Measurements from ENCODE around the gene PLCB4. TPM values are rescaled to one million over a fixed set of nuclear protein-coding genes. Genes with fewer than 3 reads are reported as not detected.

The PLCB4 gene
- total RNA-seq, 1 donor, result 0.21 TPM

DNA sequence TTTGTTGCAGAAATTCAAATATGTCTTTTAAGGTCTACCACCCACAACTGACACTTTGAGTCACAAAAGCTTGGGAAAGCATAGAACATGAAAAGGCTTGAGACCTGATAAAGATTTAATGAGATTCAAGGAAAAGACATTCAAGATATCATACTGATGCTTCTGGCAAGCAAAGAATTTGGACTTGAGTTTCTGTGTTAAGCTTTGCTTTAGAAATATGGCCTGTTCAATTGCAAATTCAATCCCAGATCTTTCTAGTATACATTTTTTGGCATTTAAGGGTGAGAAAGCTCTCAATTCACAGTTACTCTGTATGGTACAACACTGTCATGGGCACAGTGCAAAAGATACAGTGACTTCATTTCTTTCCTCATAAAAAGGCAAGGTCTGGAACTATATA is 406.6 kb downstream of the PLCB4 start:
- H3K4me3 ChIP-seq (ENCODE audit: low read length), result no peak overlapping the region
- H3K9me3 ChIP-seq (ENCODE audit: low read depth, low read length), result no peaks in the 10 kb centered on the region
- no peaks in the 10 kb centered on the region for H3K27me3 ChIP-seq (ENCODE audit: insufficient read depth, low read length)
- H3K4me1 ChIP-seq (ENCODE audit: insufficient read depth, low read length), result no peaks in the 10 kb centered on the region

DNA sequence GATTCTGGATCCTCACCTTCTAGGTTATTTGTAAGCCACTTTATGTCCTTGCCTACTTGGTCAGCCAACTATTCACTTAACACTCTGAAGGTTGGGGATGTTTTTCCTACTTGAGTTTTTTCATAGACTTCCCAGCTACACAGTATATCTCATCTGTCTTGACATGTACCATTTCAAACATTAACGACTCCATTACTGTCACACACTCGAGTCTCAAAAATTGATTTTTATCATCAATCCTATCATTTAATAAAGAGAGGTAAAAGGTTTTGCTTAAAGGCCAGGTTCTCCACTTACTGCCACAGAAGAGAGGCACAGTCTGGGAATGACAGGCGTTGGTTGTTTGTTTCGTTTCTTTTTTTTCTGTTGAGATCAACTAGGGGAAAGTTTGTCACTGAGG is 407.3 kb downstream of the PLCB4 start:
- H3K9me3 ChIP-seq (ENCODE audit: low read depth, low read length), result no peaks in the 10 kb centered on the region
- H3K4me3 ChIP-seq (ENCODE audit: low read length), result no peak overlapping the region
- no peaks in the 10 kb centered on the region for H3K27me3 ChIP-seq (ENCODE audit: insufficient read depth, low read length)
- H3K4me1 ChIP-seq (ENCODE audit: insufficient read depth, low read length), result peaks cover 1% of the 10 kb centered on the region

DNA sequence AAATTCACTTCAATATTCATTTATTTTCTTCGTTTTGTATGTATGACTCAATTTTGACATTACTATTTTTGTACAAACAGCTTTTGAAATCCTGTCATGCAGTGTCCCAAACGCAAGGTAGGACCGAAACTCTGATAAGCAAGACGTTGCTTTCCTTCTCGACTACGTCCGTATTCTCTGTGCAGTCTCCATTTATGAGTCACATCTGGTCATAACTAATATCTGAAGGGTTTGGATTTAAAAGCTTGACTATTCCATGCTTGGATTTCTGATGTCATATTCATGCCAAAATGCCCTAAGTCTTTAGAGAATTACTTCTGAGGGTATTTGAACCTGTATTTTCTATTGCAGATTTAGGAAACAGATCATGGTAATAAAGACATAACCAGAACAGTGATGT is 407.8 kb downstream of the PLCB4 start:
- no peaks in the 10 kb centered on the region for H3K9me3 ChIP-seq (ENCODE audit: low read depth, low read length)
- peaks cover 6% of the 10 kb centered on the region for H3K4me1 ChIP-seq (ENCODE audit: insufficient read depth, low read length)
- H3K4me3 ChIP-seq (ENCODE audit: low read length), result no peak overlapping the region
- H3K27me3 ChIP-seq (ENCODE audit: insufficient read depth, low read length), result no peaks in the 10 kb centered on the region

DNA sequence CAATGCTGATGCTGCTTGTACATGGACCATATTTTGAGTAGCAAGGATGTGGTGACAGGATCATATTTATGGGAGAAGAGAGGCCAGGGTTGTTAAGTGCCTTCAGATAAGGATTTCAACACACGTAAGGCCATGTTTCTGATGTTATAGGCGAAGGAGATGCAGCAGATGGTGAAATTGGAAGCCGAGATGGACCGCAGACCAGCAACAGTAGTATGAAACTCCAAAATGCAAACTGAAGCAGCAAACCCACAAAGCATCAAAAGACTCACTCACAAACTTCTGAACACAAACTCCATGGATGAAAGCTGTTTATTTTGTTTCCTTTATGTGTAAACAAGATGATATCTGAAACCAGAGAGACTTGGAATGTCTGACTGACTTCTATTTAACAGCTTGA is 409.9 kb downstream of the PLCB4 start:
- peaks cover 18% of the 10 kb centered on the region for H3K4me1 ChIP-seq (ENCODE audit: insufficient read depth, low read length)
- H3K27me3 ChIP-seq (ENCODE audit: insufficient read depth, low read length), result no peaks in the 10 kb centered on the region
- H3K4me3 ChIP-seq (ENCODE audit: low read length), result no peak overlapping the region
- H3K9me3 ChIP-seq (ENCODE audit: low read depth, low read length), result no peaks in the 10 kb centered on the region

DNA sequence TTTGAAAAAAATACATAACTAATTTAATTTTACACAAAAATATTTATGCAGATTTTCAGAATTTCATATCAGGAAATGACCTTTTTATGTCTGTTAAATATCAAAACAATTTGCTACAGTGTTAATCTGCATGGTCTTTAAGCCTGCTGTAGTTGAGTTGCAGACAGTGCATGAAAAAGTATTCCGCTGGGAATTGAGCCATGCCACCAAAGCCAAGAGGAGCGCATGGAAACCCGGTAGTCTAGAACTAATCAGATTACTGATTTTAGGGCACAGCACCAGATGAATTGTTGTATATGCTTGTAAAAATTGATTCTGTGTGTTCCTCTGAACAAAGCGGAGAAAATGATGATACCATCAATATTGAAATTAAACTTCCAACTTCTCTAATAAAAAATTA is 411.2 kb downstream of the PLCB4 start:
- no peaks in the 10 kb centered on the region for H3K27me3 ChIP-seq (ENCODE audit: insufficient read depth, low read length)
- peaks cover 18% of the 10 kb centered on the region for H3K4me1 ChIP-seq (ENCODE audit: insufficient read depth, low read length)
- H3K4me3 ChIP-seq (ENCODE audit: low read length), result no peak overlapping the region
- no peaks in the 10 kb centered on the region for H3K9me3 ChIP-seq (ENCODE audit: low read depth, low read length)

DNA sequence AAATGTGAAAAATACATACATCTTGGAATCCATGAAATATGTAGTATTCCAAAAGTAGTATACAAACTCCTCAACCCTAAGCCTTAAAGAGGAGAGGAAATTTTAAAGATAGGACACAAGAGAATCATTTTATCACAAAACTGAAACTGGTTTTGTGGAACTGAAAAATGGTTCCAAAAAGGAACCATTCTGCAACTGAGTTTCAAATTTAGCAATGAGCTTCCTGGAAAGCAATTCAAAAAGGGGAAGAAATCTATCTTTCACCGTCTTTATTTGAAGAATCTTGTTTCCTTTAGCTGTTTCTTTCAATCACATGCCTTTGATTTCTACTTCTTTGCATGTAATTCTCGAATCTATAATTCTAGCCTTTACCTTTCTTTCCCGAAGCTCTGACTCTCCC is 413.3 kb downstream of the PLCB4 start:
- Histone ChIP-seq H3K4me1 (ENCODE audit: insufficient read depth, low read length) (peaks cover 26% of the 10 kb centered on the region), H3K27me3 (ENCODE audit: insufficient read depth, low read length) (no peaks in the 10 kb centered on the region), H3K9me3 (ENCODE audit: low read depth, low read length) (no peaks in the 10 kb centered on the region), H3K4me3 (ENCODE audit: low read length) (no peak overlapping the region)

DNA sequence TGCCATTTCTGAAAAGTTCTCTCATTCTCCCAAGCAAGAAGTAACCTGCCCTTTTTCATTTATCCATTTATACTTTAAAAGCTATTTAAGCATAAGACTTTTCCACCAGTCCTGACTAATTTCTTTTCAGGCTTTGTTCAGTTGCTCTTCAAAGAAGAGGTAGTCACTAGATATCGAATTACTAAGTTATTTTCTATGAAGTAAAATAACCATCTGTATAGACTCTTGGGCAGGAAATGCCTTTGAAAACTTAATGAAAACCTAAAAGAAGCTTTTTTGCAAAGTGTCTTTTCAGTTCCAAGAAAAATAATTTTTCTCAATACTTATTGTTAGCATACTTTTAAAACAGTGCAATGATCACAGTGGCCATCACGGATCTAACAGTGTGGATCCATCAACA is 414.2 kb downstream of the PLCB4 start:
- no peak overlapping the region for H3K4me3 ChIP-seq (ENCODE audit: low read length)
- H3K9me3 ChIP-seq (ENCODE audit: low read depth, low read length), result no peaks in the 10 kb centered on the region
- H3K27me3 ChIP-seq (ENCODE audit: insufficient read depth, low read length), result no peaks in the 10 kb centered on the region
- H3K4me1 ChIP-seq (ENCODE audit: insufficient read depth, low read length), result peaks cover 28% of the 10 kb centered on the region

DNA sequence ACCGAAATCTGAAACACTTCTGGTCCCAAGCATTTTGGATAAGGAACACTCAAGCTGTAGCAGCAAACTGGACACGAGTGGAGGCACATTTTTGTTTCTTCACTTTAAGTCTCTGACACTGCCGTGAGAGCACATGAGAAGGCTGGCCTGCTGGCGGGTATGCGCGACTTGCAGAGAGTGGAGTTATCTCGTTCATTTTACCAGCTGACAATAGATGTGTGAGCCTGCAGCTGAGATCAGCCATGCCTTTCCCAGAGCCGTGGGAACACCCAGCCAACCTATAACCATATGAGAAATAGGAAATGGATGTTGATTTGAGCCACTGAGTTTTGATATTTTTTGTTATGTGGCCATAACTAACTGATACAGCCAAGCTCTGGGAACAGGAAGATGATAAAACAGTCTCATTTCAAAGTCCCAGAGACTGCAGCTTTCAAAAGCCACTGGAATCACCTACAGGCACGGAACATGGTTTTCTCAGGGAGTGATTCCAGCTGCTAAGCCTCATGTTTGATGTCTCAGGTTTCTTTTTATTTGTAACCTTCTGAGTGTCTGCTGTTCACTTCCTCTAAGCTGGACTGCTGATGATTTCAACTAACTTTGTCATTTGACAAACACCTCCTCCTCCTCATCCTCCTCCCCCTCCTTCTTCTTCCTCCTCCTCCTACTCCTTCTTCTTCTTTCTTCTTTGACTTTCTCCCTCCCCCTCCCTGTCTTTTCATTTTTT is 416.9 kb downstream of the PLCB4 start:
- peaks cover 31% of the 10 kb centered on the region for H3K4me1 ChIP-seq (ENCODE audit: insufficient read depth, low read length)
- no peaks in the 10 kb centered on the region for H3K9me3 ChIP-seq (ENCODE audit: low read depth, low read length)
- H3K4me3 ChIP-seq (ENCODE audit: low read length), result no peak overlapping the region
- H3K27me3 ChIP-seq (ENCODE audit: insufficient read depth, low read length), result no peaks in the 10 kb centered on the region

DNA sequence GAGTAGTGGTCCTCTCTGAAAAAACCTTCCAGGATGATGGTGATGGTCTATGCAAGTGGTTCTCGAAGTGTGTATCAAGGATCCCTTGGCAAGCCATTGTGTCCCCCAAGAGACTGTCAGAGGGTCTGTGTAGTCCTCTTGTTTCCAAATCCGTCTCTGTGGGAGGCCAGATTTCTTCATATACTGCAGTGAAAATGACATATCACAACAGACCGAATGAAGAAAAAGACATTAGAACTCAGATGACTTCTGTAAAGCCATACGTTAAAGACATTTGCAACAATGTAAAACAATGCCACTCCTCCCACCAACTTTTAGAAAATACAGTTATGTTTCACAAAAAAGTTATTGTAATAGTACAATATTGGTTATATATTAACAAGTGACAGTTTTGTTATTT is 418.3 kb downstream of the PLCB4 start:
- Histone ChIP-seq H3K9me3 (ENCODE audit: low read depth, low read length) (no peaks in the 10 kb centered on the region), H3K4me1 (ENCODE audit: insufficient read depth, low read length) (peaks cover 22% of the 10 kb centered on the region), H3K27me3 (ENCODE audit: insufficient read depth, low read length) (no peaks in the 10 kb centered on the region), H3K4me3 (ENCODE audit: low read length) (no peak overlapping the region)

DNA sequence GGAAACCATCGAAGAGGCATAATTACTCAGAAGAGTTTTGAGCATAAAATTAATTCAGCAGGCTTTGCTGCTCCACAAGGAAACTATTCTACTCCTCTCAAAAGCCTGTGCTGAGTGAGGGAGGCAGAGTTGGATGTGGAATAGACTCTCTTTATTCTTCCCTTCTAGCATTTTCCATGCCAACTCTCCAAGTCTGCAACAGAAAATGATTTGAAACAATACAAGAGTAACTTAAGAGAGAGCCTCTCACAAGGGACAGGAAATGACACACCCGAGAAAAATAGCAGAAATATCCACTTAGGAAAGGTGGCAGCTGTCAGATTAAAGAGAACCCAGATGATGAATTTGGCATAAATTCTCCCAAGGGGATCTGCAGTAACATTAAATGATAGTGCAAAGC is 419.2 kb downstream of the PLCB4 start:
- Histone ChIP-seq H3K4me1 (ENCODE audit: insufficient read depth, low read length) (peaks cover 14% of the 10 kb centered on the region), H3K4me3 (ENCODE audit: low read length) (no peak overlapping the region), H3K9me3 (ENCODE audit: low read depth, low read length) (no peaks in the 10 kb centered on the region), H3K27me3 (ENCODE audit: insufficient read depth, low read length) (no peaks in the 10 kb centered on the region)

DNA sequence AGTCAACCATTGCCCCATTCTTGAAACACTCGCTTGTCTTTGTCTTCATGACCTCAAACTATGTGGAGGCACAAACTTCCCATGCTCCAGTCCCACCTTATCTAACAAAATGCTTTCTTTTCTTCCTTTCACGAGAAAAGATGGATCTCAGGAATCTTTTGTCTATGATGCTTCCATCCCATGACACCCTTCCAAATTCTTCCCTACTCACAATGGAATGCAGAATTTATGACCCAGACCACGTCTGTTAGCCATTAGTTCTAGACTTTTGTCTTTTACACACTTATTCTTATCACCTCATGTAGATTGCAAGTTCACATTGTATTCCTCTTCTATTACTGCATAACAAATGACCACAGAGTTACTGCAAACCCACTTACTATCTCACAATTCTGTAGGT is 421.3 kb downstream of the PLCB4 start:
- H3K27me3 ChIP-seq (ENCODE audit: insufficient read depth, low read length), result no peaks in the 10 kb centered on the region
- H3K4me3 ChIP-seq (ENCODE audit: low read length), result no peak overlapping the region

DNA sequence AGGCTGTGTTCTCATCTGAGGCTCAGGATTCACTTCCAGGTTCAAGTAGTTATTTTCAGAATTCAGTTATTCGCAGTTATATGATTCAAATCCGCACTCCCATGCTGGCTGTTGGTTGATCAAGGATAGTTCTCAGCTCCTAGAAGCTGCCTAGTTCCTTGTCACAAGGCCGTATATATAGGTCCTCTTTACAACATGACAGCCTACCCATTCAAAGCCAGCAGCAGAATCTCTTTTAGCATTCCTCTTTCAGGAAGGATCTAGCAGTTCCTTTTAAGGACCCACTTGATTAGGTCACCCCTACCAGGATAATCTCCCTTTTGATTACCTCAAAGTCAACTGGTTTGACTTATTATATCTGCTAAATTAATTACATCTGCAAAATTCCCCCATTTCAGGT is 421.7 kb downstream of the PLCB4 start:
- Histone ChIP-seq H3K27me3 (ENCODE audit: insufficient read depth, low read length) (no peaks in the 10 kb centered on the region), H3K4me3 (ENCODE audit: low read length) (no peak overlapping the region), H3K9me3 (ENCODE audit: low read depth, low read length) (no peaks in the 10 kb centered on the region), H3K4me1 (ENCODE audit: insufficient read depth, low read length) (peaks cover 12% of the 10 kb centered on the region)

More for the DNA sequence above, 421.3 kb downstream of the PLCB4 start:
- Histone ChIP-seq H3K4me1 (ENCODE audit: insufficient read depth, low read length) (peaks cover 13% of the 10 kb centered on the region), H3K9me3 (ENCODE audit: low read depth, low read length) (no peaks in the 10 kb centered on the region)

DNA sequence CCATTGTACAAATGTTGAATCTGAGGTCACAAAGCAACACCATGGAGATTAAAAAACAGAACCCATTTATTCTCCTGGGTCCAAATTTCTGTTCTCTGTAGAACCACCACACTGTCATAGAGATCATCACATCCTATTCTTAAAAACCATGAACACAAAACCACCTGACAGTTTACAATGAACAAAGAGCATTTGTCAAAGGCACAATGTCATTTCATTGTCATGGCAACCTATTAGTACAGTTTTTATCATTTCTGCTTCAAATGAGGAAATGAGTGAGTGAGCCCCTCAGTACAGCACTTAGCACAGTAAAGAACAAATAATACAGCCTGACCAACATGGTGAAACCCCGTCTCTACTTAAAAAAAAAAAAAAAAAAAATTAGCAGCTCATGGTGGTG is 422.4 kb downstream of the PLCB4 start:
- Histone ChIP-seq H3K9me3 (ENCODE audit: low read depth, low read length) (no peaks in the 10 kb centered on the region), H3K27me3 (ENCODE audit: insufficient read depth, low read length) (no peaks in the 10 kb centered on the region), H3K4me1 (ENCODE audit: insufficient read depth, low read length) (peaks cover 11% of the 10 kb centered on the region), H3K4me3 (ENCODE audit: low read length) (no peak overlapping the region)

DNA sequence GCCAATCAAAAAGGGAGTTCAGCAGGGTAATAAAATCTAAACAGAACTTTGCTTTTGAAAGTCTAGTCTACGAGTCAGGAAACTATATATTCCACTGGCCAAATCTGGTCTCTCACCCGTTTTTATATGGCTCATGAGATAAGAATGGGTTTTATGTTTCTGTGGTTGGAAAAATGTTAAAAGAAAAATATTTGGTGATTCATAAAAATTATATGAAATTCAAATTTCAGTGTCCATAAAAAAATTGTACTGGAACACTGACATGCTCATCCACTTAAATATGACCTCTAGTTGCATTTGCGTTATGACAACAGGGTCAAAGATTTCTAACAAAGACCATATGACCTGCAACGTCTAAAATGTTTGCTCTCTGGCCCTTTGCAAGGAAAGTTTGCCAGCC is 423.2 kb downstream of the PLCB4 start:
- H3K4me1 ChIP-seq (ENCODE audit: insufficient read depth, low read length), result peaks cover 15% of the 10 kb centered on the region
- no peak overlapping the region for H3K4me3 ChIP-seq (ENCODE audit: low read length)
- no peaks in the 10 kb centered on the region for H3K9me3 ChIP-seq (ENCODE audit: low read depth, low read length)
- no peaks in the 10 kb centered on the region for H3K27me3 ChIP-seq (ENCODE audit: insufficient read depth, low read length)

DNA sequence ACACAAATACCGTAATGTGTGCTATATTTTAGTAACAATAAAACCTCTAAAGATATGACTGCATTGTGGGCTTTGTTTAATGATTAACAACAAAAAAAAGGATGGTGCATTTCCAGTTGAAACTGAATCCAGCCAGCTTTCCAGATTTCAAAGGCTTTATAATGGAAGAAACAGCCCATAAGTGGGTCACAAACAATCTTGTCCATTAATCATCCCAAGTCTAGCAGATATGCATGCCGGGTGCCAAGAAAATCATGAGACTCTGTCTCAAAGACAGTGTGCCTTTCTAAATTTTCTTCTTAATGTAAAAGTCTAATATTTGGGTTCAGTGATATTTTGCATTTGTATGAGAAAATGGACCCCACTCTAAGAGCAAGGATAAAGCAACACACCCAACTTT is 424.9 kb downstream of the PLCB4 start:
- Histone ChIP-seq H3K4me3 (ENCODE audit: low read length) (no peak overlapping the region), H3K4me1 (ENCODE audit: insufficient read depth, low read length) (peaks cover 19% of the 10 kb centered on the region), H3K9me3 (ENCODE audit: low read depth, low read length) (no peaks in the 10 kb centered on the region), H3K27me3 (ENCODE audit: insufficient read depth, low read length) (no peaks in the 10 kb centered on the region)

DNA sequence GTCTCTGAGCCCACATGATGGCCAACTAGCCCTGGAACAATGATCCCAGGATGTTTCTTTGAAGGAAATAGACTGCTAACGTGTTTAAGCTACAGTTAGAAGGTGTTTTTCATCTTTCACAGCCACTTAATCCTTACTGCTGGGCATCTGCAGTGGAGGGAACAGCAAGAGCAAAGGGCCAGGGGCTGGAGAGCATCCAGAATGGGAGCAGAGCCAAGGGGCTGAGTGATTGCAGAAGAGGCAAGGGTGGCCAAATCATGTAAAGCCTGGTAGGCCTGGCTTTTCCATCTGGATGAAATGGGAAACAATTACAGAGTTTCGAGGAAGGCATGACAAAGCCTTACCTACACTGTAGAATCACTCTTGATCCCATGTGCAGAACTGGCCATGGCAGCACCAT is 426.8 kb downstream of the PLCB4 start:
- H3K9me3 ChIP-seq (ENCODE audit: low read depth, low read length), result no peaks in the 10 kb centered on the region
- H3K4me1 ChIP-seq (ENCODE audit: insufficient read depth, low read length), result peaks cover 37% of the 10 kb centered on the region
- no peak overlapping the region for H3K4me3 ChIP-seq (ENCODE audit: low read length)
- H3K27me3 ChIP-seq (ENCODE audit: insufficient read depth, low read length), result no peaks in the 10 kb centered on the region

Data from mononuclear cell (primary cell).